DOHH2 (cell line): ENCODE measurements around the gene CGB3.

Source experiments
- H3F3A ChIP-seq: fragments of 200-600 bp; sonication (generic), shearing (Covaris generic); 2 replicates; pipeline ENCODE4 v1.6.0; 2016; ENCODE audit warnings: antibody characterized with exemption, mild to moderate bottlenecking; ENCODE audit not compliant: control insufficient read depth, insufficient read depth
- H3K27ac ChIP-seq: fragments of 200-600 bp; sonication (generic); 2 replicates; pipeline ENCODE4 v1.5.1; 2014; ENCODE audit warnings: low read depth, mild to moderate bottlenecking, low read length, moderate library complexity
- H3K27me3 ChIP-seq: fragments of 200-600 bp; sonication (generic); 2 replicates; pipeline ENCODE4 v1.6.1; 2014; ENCODE audit warnings: mild to moderate bottlenecking, low read length, mixed read lengths; ENCODE audit not compliant: control insufficient read depth
- H3K36me3 ChIP-seq: fragments of 200-600 bp; sonication (generic); 2 replicates; pipeline ENCODE4 v1.6.1; 2014; ENCODE audit warnings: mild to moderate bottlenecking, low read length, moderate library complexity, mixed read lengths; ENCODE audit not compliant: control insufficient read depth
- H3K4me1 ChIP-seq: fragments of 200-600 bp; sonication (generic); 2 replicates; pipeline ENCODE4 v1.6.1; 2014; ENCODE audit warnings: mild to moderate bottlenecking, low read length, mixed read lengths; ENCODE audit not compliant: control insufficient read depth
- H3K4me2 ChIP-seq: fragments of 200-600 bp; sonication (generic); 2 replicates; pipeline ENCODE4 v1.6.0; 2014; ENCODE audit warnings: mild to moderate bottlenecking, low read length, moderate library complexity
- H3K4me3 ChIP-seq: fragments of 200-600 bp; sonication (generic); 2 replicates; pipeline ENCODE4 v1.5.1; 2014; ENCODE audit warnings: mild to moderate bottlenecking, low read length, mixed read lengths
- H3K79me2 ChIP-seq: fragments of 200-600 bp; sonication (generic); 2 replicates; pipeline ENCODE4 v1.6.1; 2014; ENCODE audit warnings: mild to moderate bottlenecking, low read length, mixed read lengths; ENCODE audit not compliant: control insufficient read depth
- H3K9me2 ChIP-seq: fragments of 200-600 bp; sonication (generic); replicated peaks from 2 replicates; pipeline ENCODE4 v1.6.1; 2014; ENCODE audit warnings: mild to moderate bottlenecking, low read length, mixed read lengths; ENCODE audit not compliant: control insufficient read depth
- H3K9me3 ChIP-seq: fragments of 200-600 bp; sonication (generic); 2 replicates; pipeline ENCODE4 v1.6.1; 2014; ENCODE audit warnings: antibody characterized with exemption, low read length, mixed read lengths; ENCODE audit not compliant: control insufficient read depth, insufficient read depth
- H4K20me1 ChIP-seq: fragments of 200-600 bp; sonication (generic); 2 replicates; pipeline ENCODE4 v1.6.0; 2014; ENCODE audit warnings: low read depth, mild to moderate bottlenecking, antibody characterized with exemption, low read length, moderate library complexity; ENCODE audit not compliant: control insufficient read depth, insufficient read depth
- EZH2phosphoT487 ChIP-seq: fragments of 200-600 bp; sonication (generic); IDR thresholded peaks from 2 replicates; pipeline ENCODE4 v1.6.1; 2017; ENCODE audit warnings: borderline replicate concordance, mild to moderate bottlenecking, antibody characterized with exemption, low read length, moderate library complexity, mixed read lengths
- TF ChIP-seq, protein P1 (sequence below): fragments of 200-600 bp; sonication (generic); IDR thresholded peaks from one replicate; pipeline ENCODE4 v1.5.1; 2014; ENCODE audit warnings: antibody characterized with exemption, mild to moderate bottlenecking, low read depth, low read length; ENCODE audit not compliant: poor library complexity, severe bottlenecking

The CGB3 gene

DNA sequence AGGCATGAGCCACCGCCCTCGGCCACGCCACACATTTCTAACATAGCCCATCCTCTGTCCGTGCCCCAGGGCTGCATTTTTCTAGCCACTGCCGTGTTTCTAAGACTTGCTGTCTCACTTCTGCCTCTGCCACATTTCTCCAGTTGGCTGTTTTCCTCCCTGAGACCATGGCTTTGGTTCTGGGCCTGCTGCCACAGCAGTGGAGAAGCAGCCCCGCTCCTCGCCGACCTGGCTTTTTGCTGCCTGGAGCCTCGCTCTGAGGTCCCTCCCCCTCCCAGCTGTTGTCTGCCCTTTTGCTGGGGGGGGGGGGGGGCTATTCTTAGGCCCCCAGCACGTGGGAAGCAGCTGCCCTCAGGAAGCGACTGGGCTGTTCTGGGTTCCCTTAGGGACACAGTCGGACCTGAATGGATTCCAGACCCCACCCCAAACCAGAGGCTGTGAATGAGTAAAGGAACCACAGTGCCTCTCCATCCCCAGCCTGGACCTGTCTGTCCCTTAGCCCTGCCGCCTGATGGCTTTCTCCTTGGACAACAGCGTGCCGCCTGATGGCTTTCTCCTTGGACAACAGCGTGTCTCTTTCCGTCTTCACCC, 34.3 kb downstream of the CGB3 start:
- no peaks in the 10 kb centered on the region for H3K9me3 ChIP-seq
- TF ChIP-seq, protein P1, sequence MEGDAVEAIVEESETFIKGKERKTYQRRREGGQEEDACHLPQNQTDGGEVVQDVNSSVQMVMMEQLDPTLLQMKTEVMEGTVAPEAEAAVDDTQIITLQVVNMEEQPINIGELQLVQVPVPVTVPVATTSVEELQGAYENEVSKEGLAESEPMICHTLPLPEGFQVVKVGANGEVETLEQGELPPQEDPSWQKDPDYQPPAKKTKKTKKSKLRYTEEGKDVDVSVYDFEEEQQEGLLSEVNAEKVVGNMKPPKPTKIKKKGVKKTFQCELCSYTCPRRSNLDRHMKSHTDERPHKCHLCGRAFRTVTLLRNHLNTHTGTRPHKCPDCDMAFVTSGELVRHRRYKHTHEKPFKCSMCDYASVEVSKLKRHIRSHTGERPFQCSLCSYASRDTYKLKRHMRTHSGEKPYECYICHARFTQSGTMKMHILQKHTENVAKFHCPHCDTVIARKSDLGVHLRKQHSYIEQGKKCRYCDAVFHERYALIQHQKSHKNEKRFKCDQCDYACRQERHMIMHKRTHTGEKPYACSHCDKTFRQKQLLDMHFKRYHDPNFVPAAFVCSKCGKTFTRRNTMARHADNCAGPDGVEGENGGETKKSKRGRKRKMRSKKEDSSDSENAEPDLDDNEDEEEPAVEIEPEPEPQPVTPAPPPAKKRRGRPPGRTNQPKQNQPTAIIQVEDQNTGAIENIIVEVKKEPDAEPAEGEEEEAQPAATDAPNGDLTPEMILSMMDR, result no peak
- no peak for TF ChIP-seq EZH2phosphoT487
- no peak overlapping the region for H3K4me2 ChIP-seq
- H3K4me1 ChIP-seq, result peaks cover 13% of the 10 kb centered on the region
- H3K27ac ChIP-seq, result no peak overlapping the region
- H3K27me3 ChIP-seq, result no peaks in the 10 kb centered on the region
- H3K9me2 ChIP-seq, result no peaks in the 10 kb centered on the region
- no peak overlapping the region for H3K4me3 ChIP-seq
- H3K36me3 ChIP-seq, result peaks cover 32% of the 10 kb centered on the region
- H4K20me1 ChIP-seq, result no peaks in the 10 kb centered on the region
- H3F3A ChIP-seq, result no peaks in the 10 kb centered on the region
- peaks cover 31% of the 10 kb centered on the region for H3K79me2 ChIP-seq

DNA sequence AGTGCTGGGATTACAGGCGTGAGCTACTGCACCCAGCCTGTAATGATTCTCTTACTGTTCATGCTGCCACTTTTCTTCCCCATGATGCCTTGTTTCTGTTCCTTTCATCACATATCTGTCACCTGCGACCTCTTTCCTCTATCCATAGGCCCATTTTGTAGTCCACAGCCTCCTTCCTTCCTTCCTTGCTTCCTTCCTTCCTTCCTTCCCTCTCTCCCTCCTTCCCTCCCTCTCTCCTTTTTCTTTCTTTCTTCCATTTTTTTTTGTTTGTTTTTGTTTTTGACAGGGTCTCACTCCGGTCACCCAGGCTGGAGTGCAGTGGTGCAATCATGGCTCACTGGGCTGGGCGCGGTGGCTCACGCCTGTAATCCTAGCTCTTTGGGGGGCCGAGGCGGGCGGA, 35.3 kb downstream of the CGB3 start:
- no peaks in the 10 kb centered on the region for H3K9me3 ChIP-seq
- no peaks in the 10 kb centered on the region for H3K9me2 ChIP-seq
- TF ChIP-seq, protein P1, result no peak
- no peak for TF ChIP-seq EZH2phosphoT487
- peaks cover 22% of the 10 kb centered on the region for H3K79me2 ChIP-seq
- no peak overlapping the region for H3K4me2 ChIP-seq
- H3K27me3 ChIP-seq, result no peaks in the 10 kb centered on the region
- peaks cover 8% of the 10 kb centered on the region for H3K4me1 ChIP-seq
- no peaks in the 10 kb centered on the region for H3F3A ChIP-seq
- H3K4me3 ChIP-seq, result no peak overlapping the region
- no peak overlapping the region for H3K27ac ChIP-seq
- H4K20me1 ChIP-seq, result no peaks in the 10 kb centered on the region
- peaks cover 25% of the 10 kb centered on the region for H3K36me3 ChIP-seq

DNA sequence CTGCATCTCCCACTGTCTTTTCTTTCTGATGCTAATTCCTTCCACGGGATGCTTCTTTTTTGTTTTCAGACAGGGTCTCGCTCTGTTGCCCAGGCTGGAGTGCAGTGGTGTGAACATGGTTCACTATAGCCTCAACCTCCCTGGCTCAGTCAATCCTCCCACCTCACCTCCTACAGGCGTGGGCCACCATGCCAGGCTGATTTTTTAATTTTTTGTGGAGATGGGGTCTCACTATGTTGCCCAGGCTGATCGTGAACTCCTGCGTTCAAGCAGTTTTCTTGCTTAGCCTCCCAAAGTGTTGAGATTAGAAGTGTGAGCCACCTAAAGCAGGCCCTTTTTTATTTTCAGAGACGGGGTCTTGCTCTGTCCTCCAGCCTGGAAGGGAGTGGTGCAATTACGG, 35.8 kb downstream of the CGB3 start:
- Histone ChIP-seq H3K4me2 (no peak overlapping the region), H3K27ac (no peak overlapping the region), H3K9me2 (no peaks in the 10 kb centered on the region), H3K79me2 (peaks cover 20% of the 10 kb centered on the region), H3K36me3 (peaks cover 27% of the 10 kb centered on the region), H3K4me3 (no peak overlapping the region), H3F3A (no peaks in the 10 kb centered on the region), H3K9me3 (no peaks in the 10 kb centered on the region), H3K27me3 (no peaks in the 10 kb centered on the region), H4K20me1 (no peaks in the 10 kb centered on the region), H3K4me1 (peaks cover 8% of the 10 kb centered on the region)
- no peak for TF ChIP-seq EZH2phosphoT487
- TF ChIP-seq, protein P1, result no peak
